Measurements from ENCODE around the gene PDCL2.

DNA sequence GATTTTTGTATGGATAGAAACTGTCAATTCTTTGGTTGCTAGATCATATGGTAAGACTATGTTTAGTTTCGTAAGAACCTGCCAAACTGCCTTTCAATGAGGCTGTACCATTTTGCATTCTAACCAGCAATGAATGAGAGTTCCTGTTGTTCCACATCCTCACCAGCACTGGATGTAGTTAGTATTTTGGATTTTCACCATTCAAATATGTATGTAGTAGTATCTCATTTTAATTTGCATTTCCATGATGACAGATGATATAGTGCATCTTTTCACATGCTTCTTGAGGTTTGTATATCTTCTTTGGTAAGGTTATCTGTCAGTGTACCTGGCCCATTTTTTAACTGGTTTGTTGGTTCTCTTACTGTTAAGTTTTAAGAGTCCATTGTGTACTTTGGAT, 80.0 kb downstream of the PDCL2 start:
- TF ChIP-seq, protein P1, sequence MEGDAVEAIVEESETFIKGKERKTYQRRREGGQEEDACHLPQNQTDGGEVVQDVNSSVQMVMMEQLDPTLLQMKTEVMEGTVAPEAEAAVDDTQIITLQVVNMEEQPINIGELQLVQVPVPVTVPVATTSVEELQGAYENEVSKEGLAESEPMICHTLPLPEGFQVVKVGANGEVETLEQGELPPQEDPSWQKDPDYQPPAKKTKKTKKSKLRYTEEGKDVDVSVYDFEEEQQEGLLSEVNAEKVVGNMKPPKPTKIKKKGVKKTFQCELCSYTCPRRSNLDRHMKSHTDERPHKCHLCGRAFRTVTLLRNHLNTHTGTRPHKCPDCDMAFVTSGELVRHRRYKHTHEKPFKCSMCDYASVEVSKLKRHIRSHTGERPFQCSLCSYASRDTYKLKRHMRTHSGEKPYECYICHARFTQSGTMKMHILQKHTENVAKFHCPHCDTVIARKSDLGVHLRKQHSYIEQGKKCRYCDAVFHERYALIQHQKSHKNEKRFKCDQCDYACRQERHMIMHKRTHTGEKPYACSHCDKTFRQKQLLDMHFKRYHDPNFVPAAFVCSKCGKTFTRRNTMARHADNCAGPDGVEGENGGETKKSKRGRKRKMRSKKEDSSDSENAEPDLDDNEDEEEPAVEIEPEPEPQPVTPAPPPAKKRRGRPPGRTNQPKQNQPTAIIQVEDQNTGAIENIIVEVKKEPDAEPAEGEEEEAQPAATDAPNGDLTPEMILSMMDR (IDR thresholded peaks at IDR 0.05; ENCODE audit: low read depth, low read length) = no peak
- TF ChIP-seq POLR2A (IDR thresholded peaks at IDR 0.05; ENCODE audit: extremely low read depth, insufficient read length) (no peak), MYC (IDR thresholded peaks at IDR 0.05; ENCODE audit: low read depth, low read length) (no peak)
- TF ChIP-seq, protein P2, sequence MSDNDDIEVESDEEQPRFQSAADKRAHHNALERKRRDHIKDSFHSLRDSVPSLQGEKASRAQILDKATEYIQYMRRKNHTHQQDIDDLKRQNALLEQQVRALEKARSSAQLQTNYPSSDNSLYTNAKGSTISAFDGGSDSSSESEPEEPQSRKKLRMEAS (IDR thresholded peaks at IDR 0.05; ENCODE audit: low read depth, low read length) = no peak

Measured in NB4 (cell line).